Endothelial cell of umbilical vein (primary cell): ENCODE results near the gene RILPL1. TPM values are rescaled to one million over a fixed set of nuclear protein-coding genes. Genes with fewer than 3 reads are reported as not detected.

ENCODE experiments used
- BruUV-seq: library from RNA; stranded (reverse); fragments of 400-500 nt; replicated peaks from 2 replicates; lab custom pipeline; 2021; lab: Mats Ljungman, UMichigan
- CTCF ChIA-PET: fragments of 300-600, 350-600 bp; sonication (Branson Sonifier 250); formaldehyde crosslinking; loops from one replicate; lab custom pipeline; 2021; ENCODE audit warnings: antibody characterized with exemption, inconsistent platforms; lab: Charles Lee
- POLR2A ChIA-PET: fragments of 300-600, 350-600 bp; sonication (Branson Sonifier 250); formaldehyde crosslinking; loops from one replicate; lab custom pipeline; 2021; ENCODE audit warnings: antibody characterized with exemption, inconsistent platforms; lab: Charles Lee
- DNase-seq: peaks from one replicate; pipeline ENCODE4 v3.0.0-alpha.2; 2011; ENCODE audit warnings: low read depth, low spot score
- FAIRE-seq: peaks from 2 replicates; lab custom pipeline; 2011; peaks lifted over from hg19 to GRCh38; lab: Jason Lieb, UNC
- H2AFZ ChIP-seq: 2 replicates; pipeline ENCODE4 v1.6.0; 2012; ENCODE audit warnings: low read depth, low read length, control low read depth, inconsistent platforms
- H3K27ac ChIP-seq: 2 replicates; pipeline ENCODE4 v1.5.1; 2011; ENCODE audit warnings: low read depth, mild to moderate bottlenecking, control low read depth, low read length, moderate library complexity; ENCODE audit not compliant: insufficient read depth
- H3K27me3 ChIP-seq, 2 experiments: 2 replicates each; pipeline versions ENCODE4 v1.6.0 to v1.6.1; 2011; ENCODE audit warnings: low read length in 2 of 2, mixed read lengths in 1 of 2; ENCODE audit not compliant: control insufficient read depth in 2 of 2, insufficient read depth in 2 of 2
- H3K36me3 ChIP-seq, 2 experiments: 2 replicates in 1 of 2; 3 replicates in 1 of 2; pipeline ENCODE4 v1.5.1; 2011; ENCODE audit warnings: low read length in 2 of 2, mild to moderate bottlenecking in 1 of 2, moderate library complexity in 1 of 2; ENCODE audit not compliant: control insufficient read depth in 2 of 2, insufficient read depth in 2 of 2; ENCODE audit errors: extremely low read depth in 1 of 2
- H3K4me1 ChIP-seq: 3 replicates; pipeline ENCODE4 v1.5.1; 2011; ENCODE audit warnings: mild to moderate bottlenecking, low read length; ENCODE audit not compliant: control insufficient read depth, insufficient read depth; ENCODE audit errors: extremely low read depth
- H3K4me2 ChIP-seq: 2 replicates; pipeline ENCODE4 v1.6.1; 2011; ENCODE audit warnings: low read length, control low read depth, mixed read lengths; ENCODE audit not compliant: insufficient read depth
- H3K4me3 ChIP-seq, 3 experiments: fragments of 200-600 bp in 1 of 3; sonication (generic), shearing (Covaris generic) in 1 of 3; replicated peaks in 1 of 3; 2 replicates each; pipeline ENCODE4 v1.5.1; 2011 to 2016; ENCODE audit warnings: control low read depth in 3 of 3, low read length in 3 of 3, mild to moderate bottlenecking in 2 of 3, inconsistent platforms in 1 of 3, low read depth in 1 of 3, moderate library complexity in 1 of 3; ENCODE audit not compliant: insufficient read depth in 1 of 3
- H3K79me2 ChIP-seq: 2 replicates; pipeline ENCODE4 v1.6.0; 2012; ENCODE audit warnings: low read length, inconsistent platforms; ENCODE audit not compliant: control insufficient read depth, insufficient read depth
- H3K9ac ChIP-seq: replicated peaks from 2 replicates; pipeline ENCODE3; 2011; ENCODE audit warnings: low read length, control low read depth; ENCODE audit not compliant: insufficient read depth; ENCODE audit errors: extremely low read depth
- H3K9me1 ChIP-seq: replicated peaks from 3 replicates; pipeline ENCODE4 v1.6.0; 2011; ENCODE audit warnings: mild to moderate bottlenecking, low read length; ENCODE audit not compliant: control insufficient read depth, insufficient read depth; ENCODE audit errors: extremely low read depth
- H3K9me3 ChIP-seq: replicated peaks from 2 replicates; pipeline ENCODE4 v1.5.1; 2012; ENCODE audit warnings: low read length, inconsistent platforms; ENCODE audit not compliant: control insufficient read depth, insufficient read depth
- H4K20me1 ChIP-seq: replicated peaks from 2 replicates; pipeline ENCODE3; 2011; ENCODE audit warnings: mild to moderate bottlenecking, low read length; ENCODE audit not compliant: control insufficient read depth, insufficient read depth; ENCODE audit errors: extremely low read depth
- EZH2 ChIP-seq: IDR thresholded peaks from 2 replicates; pipeline ENCODE4 v1.6.1; 2012; ENCODE audit warnings: borderline replicate concordance, low read depth, mild to moderate bottlenecking, moderate library complexity, low read length, inconsistent platforms; ENCODE audit not compliant: severe bottlenecking
- FOS ChIP-seq: IDR thresholded peaks from 2 replicates; pipeline ENCODE4 v1.6.1; 2011; ENCODE audit warnings: mild to moderate bottlenecking, low read length, moderate library complexity, borderline replicate concordance; ENCODE audit not compliant: insufficient read depth
- GATA2 ChIP-seq: IDR thresholded peaks from 2 replicates; pipeline ENCODE4 v1.7.0; 2011; ENCODE audit warnings: low read depth, mild to moderate bottlenecking, moderate library complexity, mixed read lengths, low read length; ENCODE audit not compliant: insufficient read length, insufficient read depth
- JUN ChIP-seq: IDR thresholded peaks from 2 replicates; pipeline ENCODE4 v1.6.1; 2011; ENCODE audit warnings: borderline replicate concordance, low read depth; ENCODE audit not compliant: insufficient read length, insufficient read depth
- MAX ChIP-seq: IDR thresholded peaks from 2 replicates; pipeline ENCODE4 v1.6.1; 2011; ENCODE audit not compliant: insufficient read depth, insufficient read length
- MYC ChIP-seq: IDR thresholded peaks from one replicate; pipeline ENCODE4 v1.6.1; 2011; ENCODE audit warnings: mild to moderate bottlenecking, low read depth, low read length
- POLR2A ChIP-seq: IDR thresholded peaks from 2 replicates; pipeline ENCODE4 v1.6.1; 2012; ENCODE audit warnings: low read depth, mild to moderate bottlenecking, control low read depth, low read length
- POLR2AphosphoS5 ChIP-seq: IDR thresholded peaks from 2 replicates; pipeline ENCODE4 v1.6.1; 2012; ENCODE audit warnings: low read depth, mild to moderate bottlenecking, control low read depth, low read length, moderate library complexity; ENCODE audit not compliant: insufficient read depth
- dilution Hi-C: fragments of 300-500 bp; cut with MboI; formaldehyde crosslinking; loops from one replicate; pipeline ENCODE4 v1.15.0; 2019; ENCODE audit warnings: low sequenced_read_pairs; ENCODE audit not compliant: extremely low pct_ligation_motif_present
- intact Hi-C: fragments of 100-400 bp; cut with micrococcal nuclease; formaldehyde crosslinking; loops from one replicate; pipeline ENCODE4 v1.10.0; 2022
- polyA plus RNA-seq, 4 experiments: library from polyadenylated mRNA; depleted of rRNA in 3 of 4; stranded (reverse) in 3 of 4; unstranded in 1 of 4; fragments of >200 nt; gene quantifications; 2 replicates each; pipeline versions ENCODE4 v1.2.1 to v1.2.3, GENCODE V29; 2011 to 2012; ENCODE audit warnings: missing spikeins in 1 of 4
- total RNA-seq: library from RNA; stranded (reverse); gene quantifications from 2 replicates; pipeline ENCODE4 v1.2.3, GENCODE V29; 2021
- TF ChIP-seq, protein P1 (sequence below), 2 donors: IDR thresholded peaks; 1 replicate in 1 of 2; 2 replicates in 1 of 2; pipeline ENCODE4 v1.5.1; 2011; ENCODE audit warnings: low read length in 2 of 2, mild to moderate bottlenecking in 2 of 2, moderate library complexity in 2 of 2, control low read depth in 1 of 2, inconsistent platforms in 1 of 2, low read depth in 1 of 2; ENCODE audit not compliant: insufficient read depth in 1 of 2; ENCODE audit errors: extremely low read depth in 1 of 2

The RILPL1 gene
- total and polyA plus RNA-seq, 2 donors (not counting 3 experiments of a cell fraction or from before 2014, with no cell fraction given) = 30.4 to 34.3 TPM

DNA sequence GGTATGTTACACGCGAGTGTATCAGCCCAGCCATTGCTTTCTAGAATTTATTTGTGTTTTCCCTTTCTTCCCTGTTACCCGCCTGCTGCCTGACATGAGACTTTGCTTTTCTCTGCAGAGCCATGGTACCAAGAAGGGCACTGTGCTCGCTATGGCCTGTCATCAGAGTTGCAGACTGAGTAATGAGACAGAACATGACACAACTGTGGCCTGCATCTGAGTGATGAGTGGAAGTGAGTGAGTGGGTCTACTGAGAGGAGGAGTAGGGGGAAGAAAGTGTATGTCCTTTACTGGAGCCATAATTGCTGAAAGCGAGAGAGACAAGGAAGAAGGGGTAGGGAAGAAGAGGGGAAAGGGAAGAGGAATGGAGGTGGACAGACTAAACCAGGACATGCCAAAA, 2.9 kb downstream of the RILPL1 start:
- H4K20me1 ChIP-seq = no peaks in the 10 kb centered on the region
- DNase-seq (no peak), FAIRE-seq (no peak)
- ChIA-PET CTCF (no interaction called here), POLR2A (no interaction called here)
- no peaks in the 10 kb centered on the region for H3K27me3 ChIP-seq
- no peaks in the 10 kb centered on the region for H3K9me3 ChIP-seq
- H3K9me1 ChIP-seq = no peaks in the 10 kb centered on the region
- peaks cover 23% of the 10 kb centered on the region for H3K4me1 ChIP-seq
- no peak overlapping the region for H2AFZ ChIP-seq
- H3K79me2 ChIP-seq = peaks cover 35% of the 10 kb centered on the region
- intact Hi-C loops = no loop called here
- no peak overlapping the region for H3K4me2 ChIP-seq
- no peak overlapping the region for H3K4me3 ChIP-seq
- no peak overlapping the region for H3K9ac ChIP-seq
- no peak for TF ChIP-seq GATA2
- no peak for TF ChIP-seq MAX
- TF ChIP-seq JUN = no peak
- TF ChIP-seq POLR2AphosphoS5 = no peak
- no peak for TF ChIP-seq EZH2
- TF ChIP-seq MYC = no peak
- no peak for TF ChIP-seq POLR2A
- TF ChIP-seq, protein P1, sequence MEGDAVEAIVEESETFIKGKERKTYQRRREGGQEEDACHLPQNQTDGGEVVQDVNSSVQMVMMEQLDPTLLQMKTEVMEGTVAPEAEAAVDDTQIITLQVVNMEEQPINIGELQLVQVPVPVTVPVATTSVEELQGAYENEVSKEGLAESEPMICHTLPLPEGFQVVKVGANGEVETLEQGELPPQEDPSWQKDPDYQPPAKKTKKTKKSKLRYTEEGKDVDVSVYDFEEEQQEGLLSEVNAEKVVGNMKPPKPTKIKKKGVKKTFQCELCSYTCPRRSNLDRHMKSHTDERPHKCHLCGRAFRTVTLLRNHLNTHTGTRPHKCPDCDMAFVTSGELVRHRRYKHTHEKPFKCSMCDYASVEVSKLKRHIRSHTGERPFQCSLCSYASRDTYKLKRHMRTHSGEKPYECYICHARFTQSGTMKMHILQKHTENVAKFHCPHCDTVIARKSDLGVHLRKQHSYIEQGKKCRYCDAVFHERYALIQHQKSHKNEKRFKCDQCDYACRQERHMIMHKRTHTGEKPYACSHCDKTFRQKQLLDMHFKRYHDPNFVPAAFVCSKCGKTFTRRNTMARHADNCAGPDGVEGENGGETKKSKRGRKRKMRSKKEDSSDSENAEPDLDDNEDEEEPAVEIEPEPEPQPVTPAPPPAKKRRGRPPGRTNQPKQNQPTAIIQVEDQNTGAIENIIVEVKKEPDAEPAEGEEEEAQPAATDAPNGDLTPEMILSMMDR (IDR thresholded peaks at IDR 0.05; ENCODE audit: extremely low read depth in 1 of 2, insufficient read depth in 1 of 2, low read depth in 1 of 2, low read length in 2 of 2) = no peak
- TF ChIP-seq FOS = no peak
- no TSS peak for BruUV-seq
- H3K27ac ChIP-seq = no peak overlapping the region
- H3K36me3 ChIP-seq = peaks cover 3 to 6% of the 10 kb centered on the region in 2 experiments
- dilution Hi-C loops = no loop called here
